Measurements from ENCODE around the gene ATP6V0A4. TPM values are rescaled to one million over a fixed set of nuclear protein-coding genes. Genes with fewer than 3 reads are reported as not detected.

ATP6V0A4 gene
- total RNA-seq, 4 donors from 2014 or later, result not detected

GRCh38 chr7:138768241-138768640 is 29.8 kb downstream of the ATP6V0A4 start:
- no peak for DNase-seq (ENCODE audit: low spot score in 2 of 2)
- Histone ChIP-seq H3K4me3 (no peak overlapping the region), H3K36me3 (no peaks in the 10 kb centered on the region), H3K9me3 (no peaks in the 10 kb centered on the region), H3K27me3 (no peaks in the 10 kb centered on the region), H3K27ac (no peak overlapping the region), H3K4me1 (no peaks in the 10 kb centered on the region)
- 13 to 53% methylated on average over 2 of the region's 2 CpGs for WGBS, 2 donors
- no peak for TF ChIP-seq EP300 (IDR thresholded peaks at IDR 0.05)
- TF ChIP-seq POLR2A (IDR thresholded peaks at IDR 0.05), result no peak
- TF ChIP-seq CTCF (IDR thresholded peaks at IDR 0.05), result no peak

DNA sequence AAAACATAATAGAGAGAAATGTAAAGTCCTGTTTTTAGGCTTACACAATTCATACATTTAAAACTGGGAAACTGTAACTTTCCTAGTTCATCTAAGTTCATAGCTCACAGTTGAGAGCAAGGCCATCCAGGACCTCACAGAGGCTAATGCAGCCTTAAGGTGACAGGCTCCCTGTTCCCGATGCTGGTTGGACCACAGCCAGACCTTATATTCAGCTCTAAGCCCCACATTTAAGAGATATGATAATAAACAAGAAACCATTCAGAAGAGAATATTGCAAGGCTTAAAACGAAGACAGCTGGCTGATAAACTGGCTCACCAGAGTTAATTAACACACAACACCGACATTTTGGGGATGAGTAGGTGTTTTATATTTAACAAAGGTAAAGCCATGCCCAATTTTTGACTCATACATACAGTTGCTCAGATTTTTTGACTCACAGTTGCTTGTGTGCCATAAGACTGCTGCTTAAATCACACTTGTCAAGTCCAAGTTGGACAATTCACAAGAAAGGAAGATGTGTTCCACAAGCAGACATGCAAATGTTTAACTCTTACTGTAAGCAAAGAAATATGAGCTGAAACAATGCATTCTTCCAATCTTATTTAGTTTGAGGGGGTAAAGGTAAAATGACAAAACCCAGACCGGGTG is 41.3 kb downstream of the ATP6V0A4 start:
- no peaks in the 10 kb centered on the region for H3K4me1 ChIP-seq
- no peaks in the 10 kb centered on the region for H3K27me3 ChIP-seq
- no peaks in the 10 kb centered on the region for H3K36me3 ChIP-seq
- WGBS, 2 donors, result 48 to 49% methylated on average over 4 of the region's 4 CpGs
- H3K9me3 ChIP-seq, result no peaks in the 10 kb centered on the region
- no peak for DNase-seq (ENCODE audit: low spot score in 2 of 2)
- no peak for TF ChIP-seq CTCF (IDR thresholded peaks at IDR 0.05)
- no peak overlapping the region for H3K4me3 ChIP-seq
- no peak overlapping the region for H3K27ac ChIP-seq

GRCh38 chr7:138755842-138756590 is 42.0 kb downstream of the ATP6V0A4 start:
- no peak overlapping the region for H3K4me3 ChIP-seq
- H3K27ac ChIP-seq, result no peak overlapping the region
- H3K27me3 ChIP-seq, result no peaks in the 10 kb centered on the region
- no peaks in the 10 kb centered on the region for H3K36me3 ChIP-seq
- H3K4me1 ChIP-seq, result no peaks in the 10 kb centered on the region
- no peak for DNase-seq (ENCODE audit: low spot score in 2 of 2)
- no peak for TF ChIP-seq EP300 (IDR thresholded peaks at IDR 0.05)
- TF ChIP-seq CTCF (IDR thresholded peaks at IDR 0.05), result no peak
- TF ChIP-seq POLR2A (IDR thresholded peaks at IDR 0.05), result no peak
- WGBS, 2 donors, result 50 to 51% methylated on average over 4 of the region's 4 CpGs
- H3K9me3 ChIP-seq, result no peaks in the 10 kb centered on the region

DNA sequence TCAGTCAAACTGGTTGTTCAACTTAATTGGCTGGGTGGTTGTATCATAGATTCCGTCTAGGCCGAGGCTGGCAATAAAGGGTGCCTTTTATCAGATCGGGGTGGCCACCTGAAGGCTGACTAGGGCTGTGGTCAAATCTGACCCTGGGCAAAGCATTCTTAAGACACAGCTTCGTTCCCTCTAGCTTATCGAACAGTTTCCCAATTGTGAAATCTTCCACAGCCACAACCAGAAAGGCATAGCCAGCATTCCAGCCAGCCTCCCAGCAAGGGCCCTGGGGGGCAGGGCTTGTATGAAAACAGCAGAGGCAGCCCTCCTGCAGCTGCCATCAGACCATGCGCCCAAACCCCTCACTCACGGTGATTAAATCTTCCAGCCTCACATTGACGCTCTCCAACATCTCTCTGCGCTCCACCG is 42.7 kb downstream of the ATP6V0A4 start:
- TF ChIP-seq CTCF (IDR thresholded peaks at IDR 0.05) (no peak), POLR2A (IDR thresholded peaks at IDR 0.05) (no peak), EP300 (IDR thresholded peaks at IDR 0.05) (no peak)
- Histone ChIP-seq H3K36me3 (no peaks in the 10 kb centered on the region), H3K4me3 (no peak overlapping the region), H3K27ac (no peak overlapping the region), H3K27me3 (no peaks in the 10 kb centered on the region), H3K4me1 (no peaks in the 10 kb centered on the region), H3K9me3 (no peaks in the 10 kb centered on the region)
- DNase-seq (ENCODE audit: low spot score in 2 of 2), result no peak
- 51 to 59% methylated on average over 10 of the region's 10 CpGs for WGBS, 2 donors

DNA sequence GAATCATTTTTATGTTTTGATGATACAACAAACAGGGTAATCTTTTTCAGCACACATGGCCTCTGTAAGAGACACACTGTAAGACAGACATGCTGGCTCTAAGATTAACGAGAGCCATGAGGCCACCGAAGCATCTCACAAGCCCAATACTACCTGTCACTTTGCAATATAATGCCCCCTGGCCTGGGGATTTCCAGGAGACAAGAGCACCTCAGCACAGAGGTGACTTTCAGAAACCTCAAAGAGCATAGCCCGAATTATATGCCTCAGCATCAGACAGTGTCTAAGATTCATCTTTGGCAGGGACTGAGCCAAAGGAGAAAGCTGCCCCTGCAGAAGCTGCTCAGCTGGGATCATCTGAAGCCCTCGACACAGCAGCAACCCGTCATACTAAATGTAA is 44.4 kb downstream of the ATP6V0A4 start:
- 84 to 90% methylated on average over 5 of the region's 5 CpGs for WGBS, 2 donors
- no peak for DNase-seq (ENCODE audit: low spot score in 2 of 2)
- no peaks in the 10 kb centered on the region for H3K4me1 ChIP-seq

More for the DNA sequence above, 44.4 kb downstream of the ATP6V0A4 start:
- no peak overlapping the region for H3K4me3 ChIP-seq
- H3K36me3 ChIP-seq, result no peaks in the 10 kb centered on the region
- H3K27ac ChIP-seq, result no peak overlapping the region
- no peaks in the 10 kb centered on the region for H3K9me3 ChIP-seq
- TF ChIP-seq CTCF (IDR thresholded peaks at IDR 0.05) (no peak), POLR2A (IDR thresholded peaks at IDR 0.05) (no peak), EP300 (IDR thresholded peaks at IDR 0.05) (no peak)
- H3K27me3 ChIP-seq, result no peaks in the 10 kb centered on the region

Data from tibial nerve (tissue), 4 donors.